Ascending aorta (tissue), 2 donors: ENCODE measurements around the gene CD99L2. TPM values are rescaled to one million over a fixed set of nuclear protein-coding genes. Genes with fewer than 3 reads are reported as not detected.

Experiments
- DNase-seq, 2 donors: peaks; one replicate each; pipeline ENCODE4 v3.0.0-alpha.2; 2019; ENCODE audit warnings: low spot score in 2 of 2
- H3K27ac ChIP-seq, 2 donors: fragments of 200-600 bp; sonication (generic); one replicate each; pipeline ENCODE4 v1.5.1; 2016 to 2017; ENCODE audit warnings: mild to moderate bottlenecking in 1 of 2
- H3K27me3 ChIP-seq: fragments of 200-600 bp; sonication (generic); one replicate; pipeline ENCODE4 v1.5.1; 2017
- H3K36me3 ChIP-seq, 2 donors: fragments of 200-600 bp; sonication (generic); one replicate each; pipeline ENCODE4 v1.5.1; 2016
- H3K4me1 ChIP-seq, 2 donors: fragments of 200-600 bp; sonication (generic); one replicate each; pipeline ENCODE4 v1.5.1; 2016 to 2017; ENCODE audit warnings: mild to moderate bottlenecking in 1 of 2
- H3K4me3 ChIP-seq, 2 donors: fragments of 200-600 bp; sonication (generic); one replicate each; pipeline ENCODE4 v1.5.1; 2016 to 2017; ENCODE audit warnings: mild to moderate bottlenecking in 1 of 2
- H3K9me3 ChIP-seq, 2 donors: fragments of 200-600 bp; sonication (generic); one replicate each; pipeline ENCODE4 v1.5.1; 2016
- CTCF ChIP-seq, 3 experiments: fragments of 200-600 bp in 2 of 3; fragments of 450-650 bp in 1 of 3; sonication (generic) in 2 of 3; IDR thresholded peaks; one replicate each; pipeline ENCODE4 v1.5.1; 2016 to 2019; ENCODE audit warnings: antibody characterized with exemption in 3 of 3, mild to moderate bottlenecking in 1 of 3, moderate library complexity in 1 of 3
- intact Hi-C: fragments of 100-400 bp; cut with DNase I; formaldehyde crosslinking; loops from one replicate; pipeline ENCODE4 v1.15.1; 2023
- total RNA-seq: library from RNA; depleted of rRNA; stranded (reverse); fragments of >200 nt; gene quantifications from one replicate; pipeline ENCODE4 v1.1.0, GENCODE V29; 2016

The CD99L2 gene
- total RNA-seq, 1 donor from 2014 or later = 83.4 TPM

- Histone ChIP-seq H3K9me3 (no peaks in the 10 kb centered on the region), H3K4me1 (no peaks in the 10 kb centered on the region), H3K36me3 (no peaks in the 10 kb centered on the region), H3K27me3 (no peaks in the 10 kb centered on the region), H3K27ac (no peak overlapping the region), H3K4me3 (no peak overlapping the region)
- TF ChIP-seq CTCF (IDR thresholded peaks at IDR 0.05) = no peak
- intact Hi-C loops = no loop called here
- no peak for DNase-seq
Observed at GRCh38 chrX:150849996-150850720, 48.3 kb downstream of the CD99L2 start.

GRCh38 chrX:150849486-150849885, 49.0 kb downstream of the CD99L2 start:
- intact Hi-C loops = no loop called here
- H3K9me3 ChIP-seq = no peaks in the 10 kb centered on the region
- TF ChIP-seq CTCF (IDR thresholded peaks at IDR 0.05) = no peak
- no peaks in the 10 kb centered on the region for H3K27me3 ChIP-seq
- no peaks in the 10 kb centered on the region for H3K36me3 ChIP-seq
- no peak for DNase-seq
- H3K4me3 ChIP-seq = no peak overlapping the region
- no peaks in the 10 kb centered on the region for H3K4me1 ChIP-seq
- no peak overlapping the region for H3K27ac ChIP-seq

- intact Hi-C loops = no loop called here
- TF ChIP-seq CTCF (IDR thresholded peaks at IDR 0.05) = no peak
- H3K4me3 ChIP-seq = no peak overlapping the region
- H3K9me3 ChIP-seq = no peaks in the 10 kb centered on the region
- no peak overlapping the region for H3K27ac ChIP-seq
- no peaks in the 10 kb centered on the region for H3K36me3 ChIP-seq
- no peaks in the 10 kb centered on the region for H3K27me3 ChIP-seq
- no peak for DNase-seq
- H3K4me1 ChIP-seq = no peaks in the 10 kb centered on the region
Observed at GRCh38 chrX:150848914-150849365, 49.5 kb downstream of the CD99L2 start.

- no peak overlapping the region for H3K4me3 ChIP-seq
- no peaks in the 10 kb centered on the region for H3K27me3 ChIP-seq
- intact Hi-C loops = no loop called here
- H3K27ac ChIP-seq = no peak overlapping the region
- no peak for TF ChIP-seq CTCF (IDR thresholded peaks at IDR 0.05)
- H3K9me3 ChIP-seq = no peaks in the 10 kb centered on the region
- DNase-seq = no peak
- H3K36me3 ChIP-seq = no peaks in the 10 kb centered on the region
- H3K4me1 ChIP-seq = no peaks in the 10 kb centered on the region
Observed at GRCh38 chrX:150847088-150847487, 51.4 kb downstream of the CD99L2 start.

- DNase-seq = no peak
- no peak overlapping the region for H3K27ac ChIP-seq
- H3K4me3 ChIP-seq = no peak overlapping the region
- intact Hi-C loops = no loop called here
- no peaks in the 10 kb centered on the region for H3K9me3 ChIP-seq
- H3K36me3 ChIP-seq = no peaks in the 10 kb centered on the region
- no peak for TF ChIP-seq CTCF (IDR thresholded peaks at IDR 0.05)
- H3K4me1 ChIP-seq = no peaks in the 10 kb centered on the region
- H3K27me3 ChIP-seq = no peaks in the 10 kb centered on the region
Observed at GRCh38 chrX:150846130-150846529, 52.3 kb downstream of the CD99L2 start.
